Endodermal cell (in vitro differentiated cells): ENCODE measurements around the gene KRT3. TPM values are rescaled to one million over a fixed set of nuclear protein-coding genes. Genes with fewer than 3 reads are reported as not detected.
"Not testable (repeated sequence)": the region's sequence is repeated elsewhere in the genome, so short reads cannot be mapped to it uniquely, and the experiment has no call there.

Experiments used
- DNase-seq: peaks from one replicate; pipeline ENCODE4 v3.0.0-alpha.2; 2017
- H3K27ac ChIP-seq: 2 replicates; pipeline ENCODE4 v1.5.1; 2013; ENCODE audit warnings: mild to moderate bottlenecking, low read depth, low read length, moderate library complexity
- H3K27me3 ChIP-seq: 2 replicates; pipeline ENCODE4 v1.6.1; 2013; ENCODE audit warnings: mild to moderate bottlenecking, low read length, moderate library complexity; ENCODE audit not compliant: insufficient read depth, control insufficient read depth, poor library complexity, severe bottlenecking
- H3K36me3 ChIP-seq: 2 replicates; pipeline ENCODE4 v1.7.0; 2013; ENCODE audit warnings: mild to moderate bottlenecking, low read length, moderate library complexity; ENCODE audit not compliant: control insufficient read depth, insufficient read depth
- H3K4me1 ChIP-seq: one replicate; pipeline ENCODE4 v1.7.0; 2013; ENCODE audit warnings: low read length; ENCODE audit not compliant: control insufficient read depth, insufficient read depth
- H3K4me3 ChIP-seq: 2 replicates; pipeline ENCODE4 v1.5.1; 2013; ENCODE audit warnings: mild to moderate bottlenecking, low read length, moderate library complexity
- H3K9ac ChIP-seq: 2 replicates; pipeline ENCODE4 v1.6.1; 2013; ENCODE audit warnings: mild to moderate bottlenecking, low read length, moderate library complexity; ENCODE audit not compliant: poor library complexity, severe bottlenecking; ENCODE audit errors: extremely low read depth
- H3K9me3 ChIP-seq: 2 replicates; pipeline ENCODE4 v1.6.1; 2013; ENCODE audit warnings: mild to moderate bottlenecking, low read length, moderate library complexity; ENCODE audit not compliant: control insufficient read depth
- H3K27ac Mint-ChIP-seq: 2 replicates; pipeline ENCODE4 v1.8.0; 2020; ENCODE audit warnings: mixed read lengths
- H3K27me3 Mint-ChIP-seq: 2 replicates; pipeline ENCODE4 v1.8.0; 2021; ENCODE audit warnings: mild to moderate bottlenecking, mixed read lengths; ENCODE audit not compliant: insufficient read depth
- H3K36me3 Mint-ChIP-seq: 2 replicates; pipeline ENCODE4 v1.8.0; 2020; ENCODE audit warnings: low read depth, mixed read lengths
- H3K4me1 Mint-ChIP-seq: 2 replicates; pipeline ENCODE4 v1.8.0; 2020; ENCODE audit warnings: mixed read lengths
- H3K4me3 Mint-ChIP-seq: 2 replicates; pipeline ENCODE4 v1.8.0; 2020; ENCODE audit warnings: mild to moderate bottlenecking, moderate library complexity, mixed read lengths
- H3K9me3 Mint-ChIP-seq: 2 replicates; pipeline ENCODE4 v1.8.0; 2020; ENCODE audit warnings: mild to moderate bottlenecking, mixed read lengths
- WGBS, 2 experiments: methylation state at CpG; one replicate each; pipeline versions ENCODE4 v1.1.5 to v1.1.7; 2013; ENCODE audit warnings: missing lambda C conversion rate in 2 of 2, mixed read lengths in 1 of 2; ENCODE audit not compliant: insufficient coverage in 1 of 2, insufficient read length in 1 of 2; 5-methylcytosine and 5-hydroxymethylcytosine counted together
- total RNA-seq, 2 donors: library from RNA; stranded (reverse); fragmentation: NEBNext Ultra II Directional in 1 of 2; extraction: Animal tissue kit (Norgen Biotek cat#: 25700) in 1 of 2; gene quantifications; 2 replicates in 1 of 2; 3 replicates in 1 of 2; pipeline ENCODE4 v1.2.1, GENCODE V29; 2021
- TF ChIP-seq, protein P1 (sequence below): fragments of 200-600 bp; sonication (generic); conservative IDR thresholded peaks from 2 replicates; pipeline ENCODE4 v1.5.0; 2021; ENCODE audit warnings: antibody characterized with exemption, mild to moderate bottlenecking

KRT3 gene
- total RNA-seq, 2 donors from 2014 or later: not detected

DNA sequence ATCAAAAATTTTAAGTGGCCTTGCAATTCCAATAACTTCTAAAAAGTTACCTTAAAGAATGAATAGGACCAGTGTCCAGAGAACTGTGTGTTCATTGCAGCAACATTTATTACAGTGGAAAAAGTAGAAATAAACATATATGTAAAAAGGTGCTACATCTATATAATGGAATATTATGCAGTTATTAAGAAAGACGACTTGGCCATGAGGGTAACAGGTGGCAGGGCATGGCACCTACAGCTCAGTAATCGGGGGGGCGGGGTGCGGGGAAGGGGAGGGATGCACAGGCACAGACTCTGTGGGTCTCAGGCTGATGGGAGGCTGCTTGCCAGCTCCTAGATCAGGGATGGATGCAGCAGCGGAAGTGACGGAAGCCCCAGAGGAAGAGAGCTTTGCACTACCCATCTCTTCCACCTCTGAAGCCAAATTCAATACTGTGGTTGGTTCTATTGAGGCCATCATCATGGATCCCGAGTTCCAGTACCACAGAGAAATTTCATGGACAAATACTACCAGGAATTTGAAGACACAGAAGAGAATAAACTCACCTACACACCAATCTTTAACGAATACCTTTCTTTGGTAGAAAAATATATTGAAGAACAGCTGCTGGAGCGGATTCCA, 32.8 kb downstream of the KRT3 start:
- H3K27ac Mint-ChIP-seq: no peak overlapping the region
- H3K9me3 ChIP-seq: peaks cover 21% of the 10 kb centered on the region
- no peak overlapping the region for H3K4me3 Mint-ChIP-seq
- H3K36me3 Mint-ChIP-seq: no peaks in the 10 kb centered on the region
- H3K36me3 ChIP-seq: no peaks in the 10 kb centered on the region
- H3K9me3 Mint-ChIP-seq: peaks cover 33% of the 10 kb centered on the region
- no peak overlapping the region for H3K27ac ChIP-seq
- no peaks in the 10 kb centered on the region for H3K4me1 Mint-ChIP-seq
- no peaks in the 10 kb centered on the region for H3K4me1 ChIP-seq
- WGBS, 2 experiments: 70 to 76% methylated on average over 4 to 9 of the region's 9 CpGs
- no peak overlapping the region for H3K9ac ChIP-seq
- no peak overlapping the region for H3K4me3 ChIP-seq
- TF ChIP-seq, protein P1, sequence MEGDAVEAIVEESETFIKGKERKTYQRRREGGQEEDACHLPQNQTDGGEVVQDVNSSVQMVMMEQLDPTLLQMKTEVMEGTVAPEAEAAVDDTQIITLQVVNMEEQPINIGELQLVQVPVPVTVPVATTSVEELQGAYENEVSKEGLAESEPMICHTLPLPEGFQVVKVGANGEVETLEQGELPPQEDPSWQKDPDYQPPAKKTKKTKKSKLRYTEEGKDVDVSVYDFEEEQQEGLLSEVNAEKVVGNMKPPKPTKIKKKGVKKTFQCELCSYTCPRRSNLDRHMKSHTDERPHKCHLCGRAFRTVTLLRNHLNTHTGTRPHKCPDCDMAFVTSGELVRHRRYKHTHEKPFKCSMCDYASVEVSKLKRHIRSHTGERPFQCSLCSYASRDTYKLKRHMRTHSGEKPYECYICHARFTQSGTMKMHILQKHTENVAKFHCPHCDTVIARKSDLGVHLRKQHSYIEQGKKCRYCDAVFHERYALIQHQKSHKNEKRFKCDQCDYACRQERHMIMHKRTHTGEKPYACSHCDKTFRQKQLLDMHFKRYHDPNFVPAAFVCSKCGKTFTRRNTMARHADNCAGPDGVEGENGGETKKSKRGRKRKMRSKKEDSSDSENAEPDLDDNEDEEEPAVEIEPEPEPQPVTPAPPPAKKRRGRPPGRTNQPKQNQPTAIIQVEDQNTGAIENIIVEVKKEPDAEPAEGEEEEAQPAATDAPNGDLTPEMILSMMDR: no peak
- peaks cover 14% of the 10 kb centered on the region for H3K27me3 Mint-ChIP-seq
- DNase-seq: no peak
- H3K27me3 ChIP-seq: peaks cover 54% of the 10 kb centered on the region

DNA sequence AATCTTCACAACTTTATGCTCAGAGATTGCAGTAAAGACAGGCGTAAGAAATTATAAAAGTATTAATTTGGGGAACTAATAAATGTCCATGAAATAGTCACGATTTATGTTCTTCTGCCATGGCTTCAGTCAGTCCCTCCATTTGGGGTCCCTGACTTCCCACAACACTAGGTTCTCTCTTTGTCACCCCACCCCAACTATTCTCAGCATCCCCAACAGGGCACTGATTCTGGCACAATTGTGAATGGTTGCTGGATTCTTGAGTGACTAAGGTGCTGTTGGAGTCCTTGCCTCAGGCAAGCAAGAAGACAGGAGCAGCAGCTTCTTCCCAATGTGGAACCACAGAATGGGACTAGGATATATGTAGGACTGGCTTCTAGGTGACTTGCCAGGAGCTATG, 34.1 kb downstream of the KRT3 start:
- peaks cover 10% of the 10 kb centered on the region for H3K27me3 Mint-ChIP-seq
- Histone ChIP-seq H3K4me1 (no peaks in the 10 kb centered on the region), H3K9ac (no peak overlapping the region), H3K36me3 (no peaks in the 10 kb centered on the region), H3K27ac (no peak overlapping the region), H3K9me3 (peaks cover 21% of the 10 kb centered on the region), H3K27me3 (peaks cover 50% of the 10 kb centered on the region), H3K4me3 (no peak overlapping the region)
- 83 to 100% methylated on average over 1 to 2 of the region's 2 CpGs for WGBS, 2 experiments
- H3K4me1 Mint-ChIP-seq: no peaks in the 10 kb centered on the region
- no peak overlapping the region for H3K4me3 Mint-ChIP-seq
- H3K36me3 Mint-ChIP-seq: no peaks in the 10 kb centered on the region
- no peak overlapping the region for H3K27ac Mint-ChIP-seq
- TF ChIP-seq, protein P1: no peak
- DNase-seq: no peak
- H3K9me3 Mint-ChIP-seq: peaks cover 33% of the 10 kb centered on the region

DNA sequence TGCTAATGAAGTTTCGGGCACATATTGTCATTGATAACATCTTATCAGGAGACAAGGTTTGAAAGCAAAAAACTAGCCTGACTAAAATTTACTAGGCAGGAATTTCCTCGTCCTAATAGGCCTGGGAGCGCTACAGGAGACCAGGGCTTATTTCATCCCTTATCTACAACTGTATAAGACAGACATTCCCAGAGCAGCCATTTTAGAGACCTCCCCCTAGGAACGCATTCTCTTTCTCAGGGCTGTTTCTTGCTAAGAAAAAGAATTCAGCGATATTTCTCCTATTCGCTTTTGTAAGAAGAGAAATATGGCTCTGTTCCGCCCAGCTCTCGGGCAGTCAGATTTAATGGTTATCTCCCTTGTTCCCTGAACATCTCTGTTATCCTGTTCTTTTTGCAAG, 34.7 kb downstream of the KRT3 start:
- H3K27me3 ChIP-seq: peaks cover 45% of the 10 kb centered on the region
- H3K4me3 ChIP-seq, H3K4me1 ChIP-seq, H3K27ac Mint-ChIP-seq, H3K36me3 ChIP-seq, H3K9ac ChIP-seq, H3K27ac ChIP-seq, H3K4me3 Mint-ChIP-seq, H3K36me3 Mint-ChIP-seq, DNase-seq, H3K4me1 Mint-ChIP-seq: not testable (repeated sequence)
- peaks cover 21% of the 10 kb centered on the region for H3K9me3 ChIP-seq
- 87 to 92% methylated on average over 5 to 8 of the region's 8 CpGs for WGBS, 2 experiments
- H3K9me3 Mint-ChIP-seq: peaks cover 33% of the 10 kb centered on the region
- H3K27me3 Mint-ChIP-seq: peaks cover 10% of the 10 kb centered on the region

GRCh38 chr12:52760623-52761022, 35.3 kb downstream of the KRT3 start:
- Histone ChIP-seq H3K4me1 (no peaks in the 10 kb centered on the region), H3K9me3 (peaks cover 21% of the 10 kb centered on the region), H3K9ac (no peak overlapping the region), H3K4me3 (no peak overlapping the region), H3K27me3 (peaks cover 40% of the 10 kb centered on the region), H3K36me3 (no peaks in the 10 kb centered on the region), H3K27ac (no peak overlapping the region)
- no peak overlapping the region for H3K4me3 Mint-ChIP-seq
- no peaks in the 10 kb centered on the region for H3K4me1 Mint-ChIP-seq
- H3K36me3 Mint-ChIP-seq: no peaks in the 10 kb centered on the region
- peaks cover 33% of the 10 kb centered on the region for H3K9me3 Mint-ChIP-seq
- TF ChIP-seq, protein P1: no peak
- no peak for DNase-seq
- peaks cover 12% of the 10 kb centered on the region for H3K27me3 Mint-ChIP-seq
- no peak overlapping the region for H3K27ac Mint-ChIP-seq
